Measurements from ENCODE around the gene DENND2D. TPM values are rescaled to one million over a fixed set of nuclear protein-coding genes. Genes with fewer than 3 reads are reported as not detected.

The DENND2D gene
- total RNA-seq, 1 donor from 2014 or later: 0.18 TPM

DNA sequence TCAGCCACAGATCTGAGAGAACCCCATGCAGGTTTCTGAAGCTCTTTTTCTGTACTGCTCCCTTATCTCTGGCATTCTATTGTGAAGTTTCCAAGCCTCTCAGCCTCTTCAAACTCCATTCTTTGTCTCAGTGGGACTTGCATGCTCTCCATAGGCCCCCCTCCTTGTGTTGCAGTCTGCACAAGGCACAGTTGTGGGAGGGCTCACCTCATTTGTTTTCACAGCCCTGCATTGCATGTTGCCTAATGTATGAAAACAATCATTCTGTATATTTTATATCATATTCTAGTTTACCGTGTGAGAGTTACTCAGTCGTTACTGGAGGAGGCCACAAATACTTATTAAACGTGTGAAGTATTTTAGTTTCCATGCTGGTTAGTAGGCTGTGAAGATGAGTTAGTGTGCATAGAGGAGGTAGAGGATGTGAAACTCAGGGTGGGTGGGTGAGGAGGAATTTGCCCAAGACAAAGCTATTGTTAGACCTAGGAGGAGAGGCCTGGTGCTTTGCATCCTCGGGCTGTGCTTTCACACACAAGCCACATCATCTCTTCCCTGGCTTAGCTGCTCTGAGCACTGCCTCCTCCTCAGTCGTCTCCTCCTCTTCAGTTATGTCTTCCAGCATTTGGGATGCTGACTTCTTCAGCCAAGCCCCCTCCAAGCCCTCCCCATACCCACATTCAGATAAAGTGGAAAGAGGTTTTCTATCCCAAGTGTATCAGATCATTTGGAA is 19.3 kb upstream of the DENND2D start:
- H3K27me3 ChIP-seq (ENCODE audit: insufficient read depth, low read length): peaks cover 3% of the 10 kb centered on the region
- DNase-seq (ENCODE audit: low read depth) (no peak), FAIRE-seq (no peak)
- no peak overlapping the region for H2AFZ ChIP-seq (ENCODE audit: low read depth, low read length)
- Mint-ChIP-seq H3K4me3 (ENCODE audit: unreplicated experiment) (no peak overlapping the region), H3K27me3 (ENCODE audit: low read depth, unreplicated experiment) (no peaks in the 10 kb centered on the region), H3K36me3 (ENCODE audit: low read depth, unreplicated experiment) (peaks cover 2% of the 10 kb centered on the region), H3K27ac (ENCODE audit: unreplicated experiment) (no peak overlapping the region), H3K4me1 (ENCODE audit: low read depth, unreplicated experiment) (peaks cover 16% of the 10 kb centered on the region), H3K9me3 (ENCODE audit: unreplicated experiment) (peaks cover 2% of the 10 kb centered on the region)
- no peak overlapping the region for H3K4me3 ChIP-seq (ENCODE audit: insufficient read depth, low read depth, low read length)
- H3K4me2 ChIP-seq (ENCODE audit: low read length): no peak overlapping the region
- H3K79me2 ChIP-seq (ENCODE audit: insufficient read depth, low read length): no peaks in the 10 kb centered on the region
- H3K27ac ChIP-seq (ENCODE audit: low read depth, low read length): no peak overlapping the region
- TF ChIP-seq, protein P1, sequence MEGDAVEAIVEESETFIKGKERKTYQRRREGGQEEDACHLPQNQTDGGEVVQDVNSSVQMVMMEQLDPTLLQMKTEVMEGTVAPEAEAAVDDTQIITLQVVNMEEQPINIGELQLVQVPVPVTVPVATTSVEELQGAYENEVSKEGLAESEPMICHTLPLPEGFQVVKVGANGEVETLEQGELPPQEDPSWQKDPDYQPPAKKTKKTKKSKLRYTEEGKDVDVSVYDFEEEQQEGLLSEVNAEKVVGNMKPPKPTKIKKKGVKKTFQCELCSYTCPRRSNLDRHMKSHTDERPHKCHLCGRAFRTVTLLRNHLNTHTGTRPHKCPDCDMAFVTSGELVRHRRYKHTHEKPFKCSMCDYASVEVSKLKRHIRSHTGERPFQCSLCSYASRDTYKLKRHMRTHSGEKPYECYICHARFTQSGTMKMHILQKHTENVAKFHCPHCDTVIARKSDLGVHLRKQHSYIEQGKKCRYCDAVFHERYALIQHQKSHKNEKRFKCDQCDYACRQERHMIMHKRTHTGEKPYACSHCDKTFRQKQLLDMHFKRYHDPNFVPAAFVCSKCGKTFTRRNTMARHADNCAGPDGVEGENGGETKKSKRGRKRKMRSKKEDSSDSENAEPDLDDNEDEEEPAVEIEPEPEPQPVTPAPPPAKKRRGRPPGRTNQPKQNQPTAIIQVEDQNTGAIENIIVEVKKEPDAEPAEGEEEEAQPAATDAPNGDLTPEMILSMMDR (IDR thresholded peaks at IDR 0.05; ENCODE audit: insufficient read depth, low read depth, low read length): no peak
- TF ChIP-seq EZH2 (IDR thresholded peaks at IDR 0.05; ENCODE audit: insufficient read depth, low read length): no peak
- H3K9ac ChIP-seq (ENCODE audit: low read length): no peak overlapping the region
- H3K4me1 ChIP-seq (ENCODE audit: insufficient read depth, low read length): peaks cover 11% of the 10 kb centered on the region
- H4K20me1 ChIP-seq (ENCODE audit: insufficient read depth, low read length): no peaks in the 10 kb centered on the region
- H3K36me3 ChIP-seq (ENCODE audit: insufficient read depth, low read length): no peaks in the 10 kb centered on the region
- no peaks in the 10 kb centered on the region for H3K9me3 ChIP-seq (ENCODE audit: insufficient read depth, low read depth, low read length)

DNA sequence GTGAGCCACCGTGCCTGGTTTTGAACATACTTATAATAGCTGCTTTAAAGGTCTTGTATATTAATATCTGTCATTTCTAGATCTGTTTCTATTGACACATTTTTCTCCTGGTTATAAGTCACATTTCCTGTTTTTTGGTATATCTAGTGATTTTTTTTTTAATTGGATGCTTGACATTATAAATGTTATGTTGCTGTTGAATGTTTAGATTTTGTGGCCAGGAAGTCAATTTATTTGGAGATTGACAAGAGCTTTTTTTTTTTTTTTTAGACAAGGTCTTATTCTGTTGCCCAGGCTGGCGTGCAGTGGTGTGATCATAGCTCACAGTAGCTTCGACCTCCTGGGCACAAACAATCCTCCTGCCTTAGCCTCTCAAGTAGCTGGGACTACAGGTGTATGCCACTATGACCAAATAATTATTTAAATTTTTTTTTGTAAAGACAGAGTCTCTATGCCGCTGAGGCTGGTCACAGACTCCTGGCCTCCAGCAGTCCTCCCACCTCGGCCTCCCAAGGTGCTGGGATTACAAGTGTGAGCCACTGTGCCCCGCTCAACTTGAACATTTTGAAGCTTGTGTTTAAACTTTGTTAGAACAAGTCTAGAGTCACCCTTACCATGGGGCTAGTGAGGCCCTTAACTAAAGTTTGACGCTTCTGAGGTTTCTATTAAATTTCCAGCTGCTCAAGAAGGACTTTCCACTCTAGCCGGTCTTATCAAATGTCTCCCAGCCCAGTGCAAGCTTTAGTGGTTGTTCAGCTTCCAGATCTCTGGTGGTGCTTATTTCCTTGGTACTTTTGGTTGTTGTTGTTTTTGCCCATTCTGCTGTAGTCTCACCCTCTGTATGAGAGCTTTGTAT is 18.5 kb upstream of the DENND2D start:
- Mint-ChIP-seq H3K27me3 (ENCODE audit: low read depth, unreplicated experiment) (no peaks in the 10 kb centered on the region), H3K4me3 (ENCODE audit: unreplicated experiment) (no peak overlapping the region), H3K27ac (ENCODE audit: unreplicated experiment) (no peak overlapping the region), H3K4me1 (ENCODE audit: low read depth, unreplicated experiment) (peaks cover 23% of the 10 kb centered on the region), H3K36me3 (ENCODE audit: low read depth, unreplicated experiment) (peaks cover 2% of the 10 kb centered on the region), H3K9me3 (ENCODE audit: unreplicated experiment) (peaks cover 2% of the 10 kb centered on the region)
- H3K79me2 ChIP-seq (ENCODE audit: insufficient read depth, low read length): no peaks in the 10 kb centered on the region
- H3K9ac ChIP-seq (ENCODE audit: low read length): no peak overlapping the region
- H3K4me1 ChIP-seq (ENCODE audit: insufficient read depth, low read length): peaks cover 11% of the 10 kb centered on the region
- H3K4me3 ChIP-seq (ENCODE audit: insufficient read depth, low read depth, low read length): no peak overlapping the region
- H4K20me1 ChIP-seq (ENCODE audit: insufficient read depth, low read length): no peaks in the 10 kb centered on the region
- DNase-seq (ENCODE audit: low read depth) (no peak), FAIRE-seq (no peak)
- no peaks in the 10 kb centered on the region for H3K9me3 ChIP-seq (ENCODE audit: insufficient read depth, low read depth, low read length)
- no peak overlapping the region for H3K4me2 ChIP-seq (ENCODE audit: low read length)
- H2AFZ ChIP-seq (ENCODE audit: low read depth, low read length): no peak overlapping the region
- H3K27me3 ChIP-seq (ENCODE audit: insufficient read depth, low read length): peaks cover 3% of the 10 kb centered on the region
- H3K36me3 ChIP-seq (ENCODE audit: insufficient read depth, low read length): no peaks in the 10 kb centered on the region
- TF ChIP-seq EZH2 (IDR thresholded peaks at IDR 0.05; ENCODE audit: insufficient read depth, low read length): no peak
- TF ChIP-seq, protein P1 (IDR thresholded peaks at IDR 0.05; ENCODE audit: insufficient read depth, low read depth, low read length): no peak
- H3K27ac ChIP-seq (ENCODE audit: low read depth, low read length): no peak overlapping the region

Measured in astrocyte (in vitro differentiated cells and primary cell).